Cerebellar cortex (tissue), 1 donor: ENCODE measurements around the gene DQX1.
"Not testable (repeated sequence)": the region's sequence is repeated elsewhere in the genome, so short reads cannot be mapped to it uniquely, and the experiment has no call there.

Experiments
- DNase-seq: peaks from one replicate; pipeline ENCODE4 v3.0.0-alpha.2; 2015; ENCODE audit warnings: low spot score

The DQX1 gene

GRCh38 chr2:74493546-74493945 lies 32.5 kb downstream of the DQX1 start:
- no peak for DNase-seq

DNA sequence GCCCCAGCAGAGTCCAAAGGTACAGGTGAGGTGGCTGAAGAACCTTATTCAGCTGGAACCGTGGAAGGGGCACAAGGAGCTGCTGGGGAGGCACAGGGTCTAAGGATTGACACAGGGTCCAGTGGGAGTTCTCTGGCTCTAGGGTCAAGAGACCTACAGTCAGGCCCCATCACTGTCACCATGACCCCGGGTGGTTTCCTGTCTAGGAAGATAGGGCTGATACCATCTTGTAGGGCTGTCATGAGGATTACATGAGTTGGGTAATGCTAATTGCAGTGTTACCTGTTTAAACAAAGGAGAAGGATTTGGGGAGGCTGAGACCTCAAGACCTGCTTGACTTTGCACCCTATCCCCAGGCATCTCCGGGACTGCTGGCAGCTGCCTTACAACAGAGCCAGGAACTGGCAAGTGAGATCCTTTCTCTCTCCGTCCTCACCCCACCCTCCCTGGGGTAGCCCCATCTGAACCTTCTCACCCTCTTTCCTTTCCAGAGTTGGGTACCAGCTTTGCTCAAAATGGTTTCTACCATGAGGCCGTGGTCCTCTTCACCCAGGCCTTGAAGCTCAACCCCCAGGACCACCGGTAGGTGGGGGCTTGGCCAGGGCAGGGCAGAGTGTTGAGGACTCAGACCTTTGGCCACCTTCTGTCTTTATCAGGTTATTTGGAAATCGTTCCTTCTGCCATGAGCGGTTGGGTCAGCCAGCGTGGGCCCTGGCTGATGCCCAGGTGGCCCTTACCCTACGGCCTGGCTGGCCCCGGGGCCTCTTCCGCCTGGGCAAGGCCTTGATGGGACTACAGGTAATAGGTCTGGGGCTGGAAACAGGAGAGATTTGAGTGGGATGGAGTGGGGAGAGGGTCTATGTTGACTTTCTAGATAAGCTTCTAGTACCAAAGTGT lies 34.1 kb downstream of the DQX1 start:
- no peak for DNase-seq

DNA sequence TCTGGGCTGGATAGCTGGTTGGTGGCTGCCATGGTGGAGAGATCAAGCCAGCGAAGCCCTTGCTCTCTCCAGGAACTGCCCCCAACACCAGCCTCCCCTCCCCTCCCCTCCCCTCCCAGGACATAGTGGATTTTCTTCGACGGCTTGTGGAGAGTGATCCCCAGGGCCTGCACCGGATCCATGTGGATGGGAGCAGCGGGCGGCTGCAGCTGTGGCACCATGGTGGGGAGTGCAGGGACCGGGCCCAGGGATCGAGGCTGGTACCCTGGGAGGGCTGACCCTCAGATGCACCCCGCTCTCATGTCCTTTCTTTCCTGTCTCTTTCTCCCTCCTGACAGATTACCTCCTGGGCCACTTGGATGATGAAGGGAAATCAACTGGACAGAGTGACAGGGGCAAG lies 36.1 kb downstream of the DQX1 start:
- no peak for DNase-seq

- no peak for DNase-seq
These were observed 37.2 kb downstream of the DQX1 start for GRCh38 chr2:74488643-74489481.

- no peak for DNase-seq
These were observed 39.9 kb downstream of the DQX1 start for GRCh38 chr2:74486141-74486540.

DNA sequence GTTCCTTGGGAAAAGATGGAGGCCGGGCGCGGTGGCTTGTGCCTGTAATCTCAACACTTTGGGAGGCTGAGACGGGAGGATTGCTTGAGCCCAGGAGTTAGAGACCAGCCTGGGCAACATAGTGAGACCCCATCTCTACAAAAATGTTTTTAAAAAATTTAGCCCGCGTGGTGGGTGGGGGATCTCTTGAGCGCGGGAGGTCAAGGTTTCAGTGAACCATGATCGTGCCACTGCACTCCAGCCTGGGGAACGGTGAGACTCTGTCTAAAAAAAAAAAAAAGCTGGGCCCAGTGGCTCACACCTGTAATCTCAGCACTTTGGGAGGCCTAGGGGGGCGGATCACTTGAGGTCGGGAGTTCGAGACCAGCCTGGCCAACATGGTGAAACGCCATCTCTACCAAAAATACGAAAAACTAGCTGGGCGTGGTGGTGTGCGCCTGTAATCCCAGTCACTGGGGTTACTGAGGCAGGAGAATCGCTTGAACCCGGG lies 42.3 kb downstream of the DQX1 start:
- DNase-seq, result not testable (repeated sequence)

DNA sequence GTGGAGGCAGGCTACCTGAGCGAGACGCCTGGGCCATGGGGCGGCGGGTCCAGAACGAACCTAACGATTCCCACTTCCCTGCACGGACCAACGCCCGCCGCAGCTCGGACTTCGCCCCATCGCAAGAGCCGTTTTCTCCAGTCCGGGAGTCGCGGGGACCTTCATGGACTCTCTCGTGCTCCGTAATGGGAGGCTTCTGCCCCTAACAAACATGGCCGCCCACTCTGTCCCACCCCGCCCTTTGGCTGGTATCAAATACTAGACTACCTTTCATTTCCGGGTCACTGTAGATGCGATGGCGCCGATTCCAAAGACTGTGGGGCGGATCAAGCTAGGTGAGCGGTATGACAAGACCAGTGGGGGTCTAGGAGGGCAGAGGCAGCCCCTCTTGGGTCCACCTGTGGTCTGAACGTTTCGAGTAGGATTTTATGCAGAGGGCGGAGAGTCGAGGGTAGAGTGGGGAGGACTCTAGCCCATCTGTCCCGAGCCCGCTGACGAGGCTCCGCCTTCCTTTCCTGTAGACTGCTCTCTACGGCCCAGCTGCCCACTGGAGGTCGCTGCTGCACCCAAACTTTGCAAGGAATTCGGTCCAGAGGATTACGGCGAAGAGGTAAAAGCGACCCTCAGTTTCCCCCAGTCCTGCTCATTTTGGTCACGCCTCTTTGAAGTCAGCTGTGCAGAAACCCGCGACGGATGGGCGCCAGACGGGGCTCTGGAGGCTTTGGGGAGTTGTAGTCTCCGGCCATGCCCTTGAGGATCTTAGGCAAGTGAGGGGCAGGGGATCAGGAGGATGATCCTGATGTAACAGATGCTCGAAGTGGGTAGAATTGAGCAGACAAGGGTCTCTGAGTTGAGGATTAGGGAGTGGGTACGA lies 43.0 kb downstream of the DQX1 start, which contains the start of the genes CCDC142 and TTC31:
CCDC142 (minus strand) TSS at position 198 of the 874 bp plus-strand sequence; CDS start at position 37, 161 bp downstream.
TTC31 (plus strand) TSS at position 281 of the 874 bp plus-strand sequence; CDS start at position 296, 15 bp downstream.
- peak; percentile 98 for DNase-seq

- no peak for DNase-seq
These were observed 43.9 kb downstream of the DQX1 start for GRCh38 chr2:74481961-74482800.

- no peak for DNase-seq
These were observed 44.6 kb downstream of the DQX1 start for GRCh38 chr2:74481431-74481830.

DNA sequence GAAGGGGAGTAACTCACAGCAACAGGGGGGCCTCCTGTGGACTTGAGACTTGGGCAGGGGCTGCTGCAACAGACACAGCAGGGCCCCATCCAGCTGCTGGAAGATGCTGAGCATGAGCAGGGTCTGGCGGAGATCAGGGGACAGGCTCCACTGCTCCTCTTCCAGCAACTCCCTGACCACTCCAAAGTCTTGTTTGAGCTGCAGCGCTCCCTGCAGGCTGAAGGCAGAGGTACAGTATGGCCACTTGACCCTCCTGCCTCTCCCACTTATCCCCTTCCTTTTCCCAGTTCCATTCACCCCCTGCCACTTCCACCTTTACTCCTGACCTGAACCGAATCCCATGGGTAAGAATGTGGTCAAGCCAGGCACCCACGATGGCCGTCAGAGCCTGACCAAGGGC lies 51.1 kb downstream of the DQX1 start:
- DNase-seq, result peak; percentile 39

GRCh38 chr2:74474481-74474880 lies 51.5 kb downstream of the DQX1 start:
- no peak for DNase-seq

DNA sequence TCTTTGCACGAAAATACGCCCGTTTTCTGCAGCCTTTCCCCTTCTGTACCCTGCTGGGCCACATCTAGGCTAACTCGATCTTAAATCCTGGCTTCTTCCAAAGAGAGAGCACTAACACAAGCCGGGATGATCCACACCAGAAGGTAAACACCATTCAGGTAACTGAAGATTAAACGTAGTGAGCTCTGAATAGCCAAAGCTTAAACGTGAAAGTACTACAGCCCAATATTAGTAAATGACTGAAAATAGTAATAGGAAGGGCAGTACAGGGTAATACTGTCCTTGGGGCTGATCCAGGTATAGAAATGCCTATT lies 53.1 kb downstream of the DQX1 start:
- no peak for DNase-seq

GRCh38 chr2:74472086-74472944 lies 53.7 kb downstream of the DQX1 start, which contains the start of gene MRPL53:
TSS of gene MRPL53 (minus strand) at chr2:74472680. CDS start at chr2:74472660, 20 bp downstream.
- DNase-seq, result peak; percentile 96

DNA sequence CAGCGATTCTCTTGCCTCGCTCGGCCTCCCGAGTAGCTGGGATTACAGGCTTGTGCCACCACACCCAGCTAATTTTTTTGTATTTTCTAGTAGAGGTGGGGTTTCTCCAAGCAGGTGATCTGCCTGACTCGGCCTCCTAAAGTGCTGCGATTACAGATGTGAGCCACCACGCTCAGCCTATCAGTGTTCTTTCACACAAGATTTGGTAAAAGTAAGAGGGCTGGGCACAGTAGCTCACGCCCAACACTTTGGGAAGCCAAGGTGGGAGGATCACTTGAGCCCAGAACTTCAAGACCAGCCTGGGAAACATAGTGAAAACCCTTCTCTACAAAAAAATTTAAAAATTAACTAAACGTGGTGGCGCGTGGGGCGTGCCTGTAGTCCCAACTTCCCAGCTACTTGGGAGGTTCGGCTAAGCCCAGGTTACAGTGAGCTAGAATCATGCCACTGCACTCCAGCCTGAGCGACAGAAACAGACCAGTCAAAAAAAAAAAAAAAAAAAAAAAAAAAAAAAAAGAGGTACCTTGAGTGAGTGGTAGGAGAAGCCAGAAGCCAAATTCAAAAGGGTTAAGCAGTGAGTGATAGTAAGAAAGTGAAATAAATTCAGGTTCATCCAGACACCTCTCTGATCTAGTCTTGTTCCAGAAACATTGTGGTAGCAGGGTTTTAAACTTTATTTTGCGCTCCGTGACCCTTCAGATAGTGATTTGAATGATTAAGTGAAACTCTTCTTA lies 54.5 kb downstream of the DQX1 start:
- no peak for DNase-seq

DNA sequence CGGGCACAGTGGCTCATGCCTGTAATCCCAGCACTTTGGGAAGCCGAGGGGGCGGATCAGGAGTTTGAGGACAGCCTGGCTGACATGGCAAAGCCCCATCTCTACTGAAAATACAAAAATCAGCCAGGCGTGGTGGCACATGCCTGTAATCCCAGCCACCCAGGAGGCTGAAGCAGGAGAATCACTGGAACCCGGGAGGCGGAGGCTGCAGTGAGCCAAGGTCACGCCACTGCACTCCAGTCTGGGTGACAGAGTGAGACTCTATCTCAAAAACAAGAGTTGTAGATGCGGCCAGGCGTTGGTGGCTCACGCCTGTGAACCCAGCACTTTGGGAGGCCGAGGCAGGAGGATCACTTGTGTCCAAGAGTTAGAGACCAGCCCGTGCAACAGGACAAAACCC lies 55.3 kb downstream of the DQX1 start:
- DNase-seq, result not testable (repeated sequence)
